GM21381 (cell line): ENCODE measurements around the gene PGP.
A peak's percentile ranks its signal among the peaks of the same experiment; 100 is the strongest.
"Not testable (repeated sequence)": the region's sequence is repeated elsewhere in the genome, so short reads cannot be mapped to it uniquely, and the experiment has no call there.

Experiments used
- ATAC-seq: cut with Tn5 transposase; IDR thresholded peaks from one replicate; pipeline ENCODE4 v1.9.1; 2021; ENCODE audit warnings: mild to moderate bottlenecking, moderate library complexity; ENCODE audit not compliant: unreplicated experiment

PGP gene

GRCh38 chr16:2223221-2223941 lies 8.7 kb upstream of the PGP start, which contains the start of gene E4F1:
E4F1 (plus strand) TSS chr16:2223591; CDS start chr16:2223614, 23 bp downstream.
- ATAC-seq, result peak; percentile 96

GRCh38 chr16:2216330-2216729 lies 1.7 kb upstream of the PGP start:
- no peak for ATAC-seq

- peak; percentile 1 for ATAC-seq
Measured at GRCh38 chr16:2213817-2214718, 572 bp downstream of the PGP start.

GRCh38 chr16:2212362-2213324 lies 2.0 kb downstream of the PGP start:
- ATAC-seq, result no peak

GRCh38 chr16:2211923-2212347 lies 2.7 kb downstream of the PGP start:
- no peak for ATAC-seq

- no peak for ATAC-seq
Measured at GRCh38 chr16:2210386-2211365, 4.0 kb downstream of the PGP start, which contains the start of gene BRICD5. BRICD5 (minus strand) TSS chr16:2210863; CDS start chr16:2210833, 30 bp downstream.

GRCh38 chr16:2210009-2210332 lies 4.7 kb downstream of the PGP start:
- no peak for ATAC-seq

- no peak for ATAC-seq
Measured at GRCh38 chr16:2209258-2210008, 5.2 kb downstream of the PGP start.

- no peak for ATAC-seq
Measured at GRCh38 chr16:2208772-2209171, 5.9 kb downstream of the PGP start.

GRCh38 chr16:2208308-2208707 lies 6.3 kb downstream of the PGP start:
- no peak for ATAC-seq

- no peak for ATAC-seq
Measured at GRCh38 chr16:2207872-2208271, 6.8 kb downstream of the PGP start.

GRCh38 chr16:2206780-2207433 lies 7.7 kb downstream of the PGP start:
- no peak for ATAC-seq

- ATAC-seq, result no peak
Measured at GRCh38 chr16:2206420-2206779, 8.2 kb downstream of the PGP start.

GRCh38 chr16:2205967-2206313 lies 8.7 kb downstream of the PGP start:
- ATAC-seq, result peak; percentile 10

GRCh38 chr16:2205104-2205966 lies 9.3 kb downstream of the PGP start, which contains the start of gene MLST8:
MLST8 (plus strand) TSS chr16:2205454; CDS start chr16:2206086, 632 bp downstream.
- peak; percentile 71 for ATAC-seq

GRCh38 chr16:2204416-2205103 lies 10.1 kb downstream of the PGP start:
- no peak for ATAC-seq

- not testable (repeated sequence) for ATAC-seq
Measured at GRCh38 chr16:2203119-2203688, 11.4 kb downstream of the PGP start.
